8988T (cell line): ENCODE data around the gene PTN.
"Not testable (repeated sequence)": the region's sequence is repeated elsewhere in the genome, so short reads cannot be mapped to it uniquely, and the experiment has no call there.

Source experiments
- DNase-seq: peaks from one replicate; pipeline ENCODE4 v3.0.0; 2011

PTN gene

DNA sequence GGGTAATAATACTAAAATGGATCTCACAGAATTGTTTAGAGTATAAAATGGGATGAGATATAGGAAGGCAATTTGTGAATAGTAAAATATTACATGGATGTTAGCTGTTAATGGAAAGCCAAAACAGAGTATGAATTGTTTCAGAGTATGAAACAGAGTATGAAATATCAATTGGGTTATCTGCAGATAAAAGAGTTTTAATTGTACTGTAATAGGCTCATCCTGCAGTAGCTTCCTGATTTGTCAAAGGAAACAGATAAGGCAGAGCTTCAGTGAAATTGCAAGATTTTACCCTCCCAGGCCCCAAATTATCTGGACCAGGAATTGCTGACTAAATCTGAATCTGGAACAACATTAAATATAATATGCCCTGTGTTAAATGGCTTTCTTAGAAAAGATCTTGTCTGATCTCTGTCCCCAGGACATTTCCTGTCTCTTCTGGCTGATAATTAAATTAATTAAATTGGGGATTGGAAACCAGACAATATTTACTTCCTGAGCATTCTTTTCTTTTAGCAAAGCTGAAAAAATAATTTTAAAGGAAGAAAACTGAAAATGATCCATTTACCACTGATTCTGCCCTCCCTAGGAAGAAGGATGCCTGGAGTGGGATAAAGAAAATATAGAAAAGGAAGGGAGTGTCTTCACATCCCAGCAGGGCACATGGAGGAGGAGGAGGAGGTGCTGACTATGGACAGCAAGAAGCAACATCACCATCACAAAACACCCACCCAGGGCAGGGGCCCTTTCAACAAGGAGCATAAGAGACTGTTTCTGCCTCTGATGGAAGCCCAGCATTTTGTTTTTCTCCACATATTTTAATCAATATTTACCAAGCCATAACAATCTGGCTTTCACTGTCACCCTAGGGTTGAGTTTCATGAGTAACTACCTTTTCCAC lies 18.5 kb downstream of the PTN start:
- DNase-seq = no peak

DNA sequence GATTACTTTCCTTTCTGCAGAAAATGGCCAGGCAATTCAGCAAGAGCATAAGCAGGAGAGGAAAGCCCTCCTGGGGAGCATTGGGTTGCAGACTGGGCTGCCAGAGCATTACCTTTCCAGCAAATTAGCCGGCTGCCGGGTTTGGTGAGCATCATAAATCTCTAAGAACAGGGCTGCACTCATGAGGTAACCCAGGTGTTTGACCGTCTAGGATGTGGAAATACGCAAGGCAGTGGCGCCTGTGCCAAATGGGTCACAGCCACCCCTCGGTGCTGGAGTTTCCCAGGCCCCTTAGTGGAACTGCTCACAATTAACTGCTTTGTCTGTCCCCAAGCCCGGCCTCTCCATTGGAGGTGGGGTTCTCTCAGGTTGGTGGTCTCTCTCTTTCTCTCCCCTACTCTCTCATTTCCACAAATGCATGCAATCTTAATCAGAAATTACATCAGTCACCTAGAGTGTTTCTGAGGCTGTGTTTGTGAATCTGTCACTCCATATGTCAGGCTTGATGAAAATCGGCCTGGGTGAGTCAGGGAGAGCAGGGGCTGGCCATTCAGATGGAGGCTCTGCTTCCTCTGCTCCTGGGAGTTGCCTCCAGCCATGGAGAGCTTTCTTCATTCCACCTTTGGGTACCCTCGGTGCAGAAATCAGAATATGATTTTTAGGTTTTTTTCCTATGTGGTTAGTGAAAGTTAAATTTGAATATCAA lies 26.7 kb downstream of the PTN start:
- no peak for DNase-seq

DNA sequence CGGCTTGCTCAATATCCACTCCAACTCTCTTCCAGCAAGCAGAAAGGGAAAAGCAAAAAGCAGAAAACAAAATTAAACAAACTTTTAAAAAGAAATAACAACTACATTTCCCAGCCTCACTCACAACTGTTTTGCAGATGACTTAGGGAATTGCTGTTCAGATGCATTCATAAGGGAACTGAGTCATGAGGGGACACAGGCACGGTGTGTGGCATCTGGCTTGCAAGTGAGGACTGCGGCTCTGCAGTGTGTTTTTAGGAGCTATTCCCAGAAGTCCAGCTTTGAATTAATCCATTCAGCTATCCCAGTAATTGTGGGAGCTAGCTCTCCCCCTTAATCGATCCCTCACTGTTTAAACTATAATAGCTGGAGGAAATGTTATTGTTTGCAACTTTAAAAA lies 30.3 kb downstream of the PTN start:
- no peak for DNase-seq

DNA sequence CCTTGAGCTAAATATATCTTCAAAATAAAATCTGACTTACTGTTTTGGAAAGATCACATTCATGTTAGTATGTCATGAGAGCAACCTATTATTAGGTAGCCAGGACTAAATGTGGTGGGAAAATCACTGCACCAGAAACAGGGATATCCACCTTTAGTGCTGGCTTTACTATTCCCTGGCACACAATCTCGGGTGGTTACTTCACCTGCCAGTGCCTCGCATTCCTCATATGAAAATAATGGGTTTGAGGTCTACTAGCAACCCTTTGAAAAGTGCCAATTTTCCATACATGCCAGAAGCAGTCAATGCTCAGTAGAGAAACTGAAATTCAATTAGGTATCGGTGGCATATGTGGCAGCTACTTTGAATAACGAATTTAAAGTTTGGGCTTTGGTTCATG lies 36.8 kb downstream of the PTN start:
- DNase-seq = no peak

DNA sequence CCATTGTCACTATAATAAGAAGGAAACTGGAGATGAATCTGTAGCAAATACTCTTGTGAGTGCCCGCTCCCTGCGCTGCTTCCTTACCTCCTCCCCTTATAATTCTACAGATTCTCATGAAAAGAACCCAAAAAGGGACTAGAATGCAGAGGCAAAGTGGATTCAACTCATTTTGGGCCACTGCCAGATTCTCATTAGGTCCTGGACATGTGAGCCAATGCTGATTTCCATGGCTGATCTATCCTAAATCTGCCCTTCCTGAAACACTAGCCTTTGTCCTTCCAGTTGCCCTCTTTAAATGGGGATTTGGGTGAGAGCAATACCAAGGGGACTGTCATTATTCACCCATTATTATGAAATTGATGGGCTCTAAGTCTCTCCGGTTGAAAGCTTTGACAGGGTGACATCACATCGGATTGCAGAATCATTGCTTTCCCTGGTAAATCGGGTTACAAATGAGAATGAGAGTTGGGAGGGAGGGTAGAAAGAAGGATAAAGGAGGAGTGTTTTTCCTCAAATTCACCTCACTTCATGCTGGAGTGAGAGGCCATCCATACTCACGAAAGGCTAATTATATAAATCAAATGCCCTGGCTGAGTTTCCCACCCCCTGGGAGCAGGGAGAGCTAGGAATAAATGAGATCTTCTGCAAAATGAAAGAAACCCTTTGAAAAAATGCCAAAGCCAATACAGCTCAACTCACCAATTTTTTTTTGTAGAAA lies 37.5 kb downstream of the PTN start:
- no peak for DNase-seq

DNA sequence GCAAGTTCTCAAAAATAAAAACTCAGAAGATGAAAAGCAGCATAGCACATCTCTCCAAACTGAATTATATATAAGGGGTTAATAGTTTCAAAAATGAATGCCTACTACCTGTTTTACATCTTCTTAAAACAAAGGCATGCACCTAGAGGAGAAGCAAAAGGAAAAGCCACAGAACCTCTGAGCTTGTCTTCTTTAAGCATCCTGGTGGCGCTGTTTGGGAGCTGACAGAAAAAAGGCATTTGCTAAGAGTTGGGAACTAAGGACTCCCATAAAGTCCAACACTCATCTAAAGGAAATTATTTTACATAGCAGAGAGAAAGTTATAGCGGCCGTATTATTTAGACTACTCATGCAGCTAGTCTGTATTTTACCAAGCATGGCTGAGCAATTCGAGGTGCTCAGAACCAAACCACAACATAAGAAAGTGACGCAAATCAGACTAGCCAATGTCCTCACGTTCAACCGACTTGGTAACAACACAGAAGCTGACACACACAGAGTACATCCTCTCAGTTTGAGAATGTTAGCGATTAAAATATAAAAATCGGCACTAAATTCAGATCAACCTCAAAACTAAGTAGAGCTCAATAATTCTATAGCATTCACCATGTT lies 38.8 kb downstream of the PTN start:
- DNase-seq = no peak

DNA sequence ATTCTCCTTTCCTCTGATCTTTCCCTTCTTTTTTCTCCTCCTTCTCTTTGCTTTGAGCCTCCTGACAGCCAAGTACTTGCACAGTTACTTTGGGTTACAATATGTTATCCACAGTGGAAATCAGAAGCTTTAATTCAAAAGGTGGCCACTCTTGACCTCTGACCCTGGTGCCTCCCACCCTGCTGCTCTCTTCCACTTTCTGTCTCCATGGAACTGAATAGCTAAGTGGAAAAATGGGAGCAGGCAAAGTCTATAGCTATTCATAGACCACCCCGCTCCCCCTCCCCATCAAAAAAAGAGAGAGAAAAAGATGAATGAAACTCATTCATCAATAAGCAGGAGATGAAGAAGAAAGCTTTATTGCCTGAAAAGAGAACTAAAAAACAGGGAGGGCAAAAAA lies 39.4 kb downstream of the PTN start:
- no peak for DNase-seq

DNA sequence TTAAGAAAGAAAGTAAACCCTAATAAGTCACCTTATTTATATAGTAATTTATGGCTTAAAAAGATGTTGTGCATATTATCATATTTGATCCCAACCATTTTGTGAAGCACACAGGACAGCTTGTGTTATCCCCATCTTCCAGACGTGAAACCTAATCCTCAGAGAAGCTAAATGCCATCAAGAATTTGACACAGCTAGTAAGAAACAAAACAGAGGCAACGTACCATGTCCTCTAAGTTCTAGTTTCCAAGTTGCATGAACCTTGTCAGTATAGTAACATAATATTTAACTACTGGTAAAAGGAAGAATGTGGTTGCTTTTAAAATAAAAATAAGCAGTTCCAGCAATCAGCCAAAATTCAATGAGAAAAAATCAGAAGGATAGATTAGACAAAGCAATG lies 41.5 kb downstream of the PTN start:
- DNase-seq = no peak

DNA sequence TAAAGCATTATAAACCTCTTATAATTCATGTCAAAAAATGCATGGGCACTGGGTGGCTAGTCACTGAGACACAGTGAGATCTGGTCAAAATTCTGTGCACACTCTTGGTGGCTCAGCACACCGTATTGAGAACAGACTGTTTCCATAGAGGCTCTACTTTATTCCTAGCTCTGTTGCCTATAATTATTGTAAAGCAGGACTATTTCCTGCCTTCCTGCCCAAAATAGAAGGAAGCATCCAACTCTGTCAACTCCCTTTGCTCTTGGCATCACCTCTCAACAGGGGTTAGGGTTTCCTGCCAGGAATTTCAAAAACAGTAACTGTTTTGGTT lies 45.1 kb downstream of the PTN start:
- DNase-seq = no peak

DNA sequence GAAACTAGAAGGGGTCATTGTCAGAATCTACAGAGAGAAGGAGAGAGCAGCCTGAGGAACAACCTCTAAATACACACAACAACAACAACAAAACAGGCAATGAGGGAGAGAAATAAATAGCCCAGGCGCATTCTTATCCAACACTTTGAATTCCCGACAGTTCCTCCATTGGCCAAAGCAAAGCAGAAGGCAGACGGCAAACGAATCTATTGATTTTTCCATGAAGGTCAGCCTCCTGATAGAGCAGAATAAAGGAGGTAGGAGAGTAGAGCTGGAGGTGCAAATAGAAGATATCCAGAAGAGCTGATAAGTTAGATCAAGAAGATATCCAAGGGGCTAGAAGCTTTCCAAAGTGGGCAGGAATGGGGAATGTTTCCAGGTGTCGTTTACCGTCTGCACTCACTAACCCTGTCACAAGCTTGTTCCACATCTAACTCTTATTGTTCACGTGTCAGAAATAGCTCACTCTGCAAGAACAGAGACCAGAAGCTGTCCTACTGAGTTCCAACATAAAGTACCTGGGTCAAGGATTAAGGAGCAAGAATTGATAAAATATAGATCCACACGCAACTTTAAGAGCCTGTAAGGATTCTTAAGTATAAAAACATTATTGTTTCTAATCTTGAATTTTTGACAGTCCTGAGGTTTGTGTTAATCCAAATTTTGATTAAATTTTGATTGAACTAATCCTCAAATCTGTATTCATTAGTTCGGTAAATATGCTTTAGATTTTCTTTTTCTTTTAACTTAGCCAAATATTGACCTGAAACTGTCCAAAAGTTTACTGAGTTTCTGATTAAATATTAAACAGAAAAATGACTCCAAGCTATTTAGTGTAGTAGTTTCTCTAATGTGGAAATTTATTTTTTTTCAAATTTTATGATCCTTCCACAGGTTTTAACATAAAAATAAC lies 45.7 kb downstream of the PTN start:
- DNase-seq = no peak

DNA sequence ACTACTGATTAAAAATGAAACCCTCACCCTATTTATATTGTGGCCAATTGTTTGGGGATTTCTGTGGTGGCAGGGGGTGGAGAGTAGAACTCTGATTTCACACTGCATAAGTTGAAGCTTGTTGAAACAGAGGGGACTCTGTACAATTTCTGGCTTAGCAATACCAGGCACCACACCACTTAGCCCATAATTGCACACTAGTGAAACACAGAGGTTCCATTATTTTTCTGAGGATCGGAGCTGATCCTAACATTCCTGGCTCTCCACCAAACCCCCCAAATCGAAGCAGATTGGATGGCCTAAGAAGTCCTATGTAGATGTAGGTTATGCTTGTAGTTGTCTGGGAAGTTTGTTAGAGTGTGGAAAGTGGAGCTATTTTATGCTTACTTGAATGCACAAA lies 47.0 kb downstream of the PTN start:
- no peak for DNase-seq

DNA sequence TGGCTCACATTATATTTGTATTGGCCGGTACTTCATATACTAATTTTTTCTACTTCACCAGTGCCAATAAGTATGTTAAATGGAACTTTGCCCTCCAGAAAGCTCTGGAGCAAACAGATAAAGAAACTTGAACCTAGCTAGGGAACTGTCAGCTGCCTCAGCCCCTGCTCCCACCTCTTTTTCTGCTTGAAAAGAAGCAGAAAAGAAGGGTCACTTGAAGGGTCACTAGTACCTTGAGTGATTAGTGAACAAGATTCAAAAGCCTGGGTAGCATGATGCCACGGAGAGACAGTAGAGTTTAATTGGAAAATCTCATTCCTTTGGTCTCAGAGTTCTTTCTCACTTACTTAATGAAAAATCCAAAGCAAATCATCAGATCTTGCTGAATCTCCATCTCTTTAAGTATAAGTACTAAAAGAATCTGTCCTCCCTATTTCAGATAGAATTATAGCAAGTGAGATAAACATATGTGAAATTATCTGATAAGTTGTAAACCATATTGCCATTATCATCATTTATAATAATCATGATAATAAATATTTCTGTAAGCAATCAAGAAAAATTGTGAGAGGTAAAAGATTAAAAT lies 47.7 kb downstream of the PTN start:
- DNase-seq = no peak

DNA sequence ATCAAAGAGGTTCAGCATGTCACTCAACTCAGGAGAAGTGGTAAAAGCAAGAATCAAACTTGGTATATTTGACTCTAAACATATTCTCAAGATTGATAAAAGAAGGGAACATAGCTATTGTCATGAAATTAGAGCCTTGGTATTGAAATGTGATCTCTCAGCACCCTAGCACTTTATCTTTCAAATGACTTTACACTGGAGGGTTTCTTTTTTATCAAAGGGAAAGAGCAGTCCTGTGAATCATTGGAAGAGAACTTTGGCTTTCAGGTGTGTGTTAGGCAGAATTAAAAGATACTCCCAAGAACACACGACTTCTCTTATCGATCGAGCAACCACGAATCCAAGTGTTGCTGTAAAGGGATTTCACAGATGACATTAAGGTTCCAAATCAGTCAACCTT lies 54.4 kb downstream of the PTN start:
- no peak for DNase-seq

DNA sequence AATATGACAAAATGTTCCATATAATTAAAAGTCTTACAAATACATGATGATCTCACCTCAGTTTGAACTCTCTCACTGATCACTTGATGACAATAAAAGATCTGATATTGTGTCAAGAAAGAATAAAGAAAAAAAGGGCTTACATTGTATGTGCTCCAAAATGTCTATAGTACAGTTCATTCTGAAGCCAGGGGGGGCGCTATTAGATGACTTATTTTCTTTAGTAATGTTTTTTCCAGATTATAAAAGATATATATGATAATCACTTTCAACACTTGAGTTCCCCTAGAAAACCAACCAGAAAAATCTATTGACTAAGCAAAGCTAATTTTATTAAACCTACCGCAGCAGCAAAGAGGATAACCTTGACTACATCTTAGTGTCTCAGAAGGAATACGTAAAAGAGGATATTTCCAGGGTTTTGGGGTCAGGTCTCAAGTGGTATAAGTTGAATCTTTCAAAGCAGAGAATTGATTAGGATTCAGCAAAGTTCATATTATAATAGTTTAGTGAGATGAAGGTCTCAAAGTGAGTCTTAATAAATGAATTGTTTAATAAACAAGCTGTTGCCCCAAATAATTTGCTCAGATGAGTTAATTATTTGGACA lies 55.8 kb downstream of the PTN start:
- no peak for DNase-seq

DNA sequence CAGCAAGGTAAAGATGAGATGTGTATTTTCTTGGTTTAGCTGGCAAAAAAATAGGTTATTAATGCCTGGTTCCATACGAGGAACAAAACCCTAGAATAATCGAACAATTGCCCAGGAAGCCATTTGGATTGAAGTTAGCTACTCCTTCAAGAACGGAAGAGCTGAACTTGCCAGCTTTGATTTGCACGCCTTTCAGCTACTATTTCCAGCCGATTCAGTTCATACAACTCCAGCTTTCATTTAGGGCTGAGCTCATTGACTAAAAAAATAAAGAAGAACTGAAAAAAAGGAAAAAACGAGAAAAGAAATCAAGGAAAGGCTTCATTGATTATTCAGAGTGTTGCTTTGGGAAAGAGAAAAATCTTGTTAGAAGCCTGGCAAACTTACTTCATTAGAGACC lies 60.4 kb downstream of the PTN start:
- DNase-seq = no peak

DNA sequence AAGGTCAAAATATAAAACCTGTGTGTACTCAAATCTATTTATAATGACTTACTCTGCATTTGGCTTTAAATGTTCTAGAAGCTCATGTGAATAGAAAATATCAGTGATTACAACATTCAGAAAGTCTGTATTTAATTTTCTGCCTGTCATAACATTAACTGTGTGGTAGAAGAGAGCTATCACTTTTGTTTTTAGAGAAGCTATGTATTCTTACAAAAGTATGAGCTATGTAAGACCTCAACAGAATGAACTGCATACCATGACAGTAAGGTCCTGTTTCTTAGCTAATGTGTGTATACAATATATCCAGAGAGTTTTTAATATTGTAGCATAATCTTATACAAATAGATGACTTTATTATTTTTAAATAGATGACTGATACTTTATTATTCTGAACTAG lies 61.5 kb downstream of the PTN start:
- no peak for DNase-seq

DNA sequence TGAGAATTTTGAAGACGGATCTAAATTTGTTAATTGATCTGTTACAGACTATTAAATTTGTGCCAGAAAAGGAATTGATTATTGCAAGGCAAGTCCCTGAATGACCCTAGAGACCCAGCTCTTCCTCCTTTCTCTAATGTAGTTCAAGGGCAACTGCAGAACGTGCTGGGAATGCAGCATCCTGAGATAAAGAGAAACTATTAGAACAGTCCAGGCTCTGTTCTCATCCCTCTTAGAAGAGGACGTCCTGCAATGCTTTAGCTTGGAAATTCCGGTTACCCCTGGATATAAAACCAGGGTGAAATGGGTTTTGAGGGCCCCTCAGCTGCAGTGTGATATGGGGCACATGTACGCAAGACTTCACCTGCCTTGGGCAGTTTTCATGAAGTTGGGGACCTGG lies 67.3 kb downstream of the PTN start:
- no peak for DNase-seq

DNA sequence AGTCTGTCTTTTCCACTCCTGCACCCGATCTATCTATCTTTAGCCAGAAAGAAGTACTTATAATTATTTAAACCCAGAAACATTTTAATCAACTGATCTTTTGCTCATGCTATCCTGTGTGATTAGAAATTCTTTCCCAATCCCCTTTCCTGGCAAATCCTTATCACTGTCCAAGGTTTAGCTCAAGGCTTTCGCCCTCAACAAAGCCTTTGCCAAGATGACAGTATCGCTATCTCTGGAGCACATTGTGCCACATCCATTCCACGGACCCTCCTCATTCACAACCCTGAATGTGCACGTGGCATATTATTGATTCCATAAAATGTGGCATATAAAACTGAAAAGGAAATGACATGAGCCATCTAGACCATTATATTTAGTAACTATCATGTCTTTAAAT lies 71.3 kb downstream of the PTN start:
- no peak for DNase-seq

DNA sequence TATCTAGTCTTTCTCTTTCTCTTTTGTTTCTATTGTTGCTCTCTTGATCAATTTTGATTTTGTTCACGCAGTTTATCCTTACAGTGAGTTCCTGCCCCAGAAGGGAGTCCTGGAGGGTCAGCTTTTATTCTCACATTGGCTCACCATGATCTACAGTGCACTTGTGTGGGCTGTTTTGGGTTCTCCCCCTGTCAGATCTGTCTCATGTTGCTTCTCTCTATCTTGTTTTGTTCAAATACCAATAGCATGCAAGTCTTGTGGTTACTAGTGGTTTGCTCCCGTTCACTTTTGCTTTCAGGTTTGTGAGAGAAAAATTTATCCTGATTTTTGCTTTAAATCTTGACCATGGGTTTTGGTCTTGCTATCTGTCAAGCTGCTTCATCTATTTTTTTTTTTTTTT lies 74.3 kb downstream of the PTN start:
- no peak for DNase-seq

DNA sequence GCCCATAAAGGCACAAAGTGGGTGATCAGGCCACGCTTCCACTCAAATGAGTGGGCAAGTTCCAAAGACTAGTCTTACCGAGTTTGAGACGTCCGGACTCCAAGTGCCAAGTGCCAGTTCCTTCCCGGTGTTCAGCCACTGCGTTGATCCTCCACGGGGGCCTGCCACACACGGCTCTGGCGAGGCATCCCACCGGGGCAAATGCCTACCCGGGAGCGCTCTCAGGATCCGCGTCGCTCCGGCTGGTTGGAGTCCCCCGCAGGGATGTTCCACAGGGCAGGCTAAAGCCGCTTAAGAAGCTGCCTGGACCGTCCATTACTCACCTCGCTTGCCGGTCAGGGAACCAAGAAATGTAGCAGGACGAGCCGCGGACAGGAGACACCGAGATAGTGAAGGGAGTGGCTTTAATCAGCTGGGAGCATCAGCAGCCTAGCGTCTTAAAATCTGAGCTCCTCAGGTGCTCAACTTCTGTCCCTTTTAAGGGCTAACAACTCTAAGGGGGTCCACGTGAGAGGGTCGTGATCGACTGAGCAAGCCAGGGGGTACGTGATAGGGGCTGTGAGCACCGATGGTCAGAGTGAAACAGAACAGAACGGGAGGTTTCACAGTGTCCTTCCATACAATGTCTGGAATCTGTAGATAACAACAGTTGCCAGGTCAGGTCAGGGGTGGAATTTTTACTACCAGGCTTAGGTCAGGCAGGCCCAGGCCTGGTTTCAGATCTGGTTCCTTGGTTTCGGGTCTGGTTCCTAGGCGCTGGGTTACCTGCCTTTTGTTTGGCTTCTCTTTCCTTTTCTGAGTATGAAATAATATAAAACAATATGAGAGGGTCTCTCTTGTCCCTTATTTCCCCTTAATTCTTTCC lies 75.3 kb downstream of the PTN start:
- DNase-seq = not testable (repeated sequence)

DNA sequence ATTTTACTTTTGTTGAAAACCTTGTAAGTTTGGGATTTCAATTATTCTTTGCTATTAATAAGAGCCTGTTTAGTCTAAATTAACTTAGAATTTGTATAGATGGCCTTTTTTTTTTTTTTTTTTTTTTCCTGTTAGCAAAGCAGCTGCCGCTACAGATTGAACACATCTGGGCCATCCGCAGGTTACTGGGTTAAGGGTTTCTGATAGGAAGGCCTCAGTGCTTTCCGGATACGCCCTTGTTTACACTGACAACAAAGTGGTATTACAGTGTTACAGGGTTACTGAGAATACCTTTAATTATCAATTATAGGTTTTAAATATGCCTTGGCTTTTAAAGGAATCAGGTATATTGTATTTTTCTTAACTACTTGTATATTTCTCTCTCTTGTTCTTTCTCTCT lies 76.8 kb downstream of the PTN start:
- DNase-seq = no peak
